Measurements from ENCODE around the gene DDX1. TPM values are rescaled to one million over a fixed set of nuclear protein-coding genes. Genes with fewer than 3 reads are reported as not detected.
"Not testable (repeated sequence)": the region's sequence is repeated elsewhere in the genome, so short reads cannot be mapped to it uniquely, and the experiment has no call there.

The DDX1 gene
- total RNA-seq, 1 donor from 2014 or later, result 90.9 TPM

GRCh38 chr2:15672961-15673918, 81.6 kb downstream of the DDX1 start:
- no peak for DNase-seq (ENCODE audit: low spot score)

DNA sequence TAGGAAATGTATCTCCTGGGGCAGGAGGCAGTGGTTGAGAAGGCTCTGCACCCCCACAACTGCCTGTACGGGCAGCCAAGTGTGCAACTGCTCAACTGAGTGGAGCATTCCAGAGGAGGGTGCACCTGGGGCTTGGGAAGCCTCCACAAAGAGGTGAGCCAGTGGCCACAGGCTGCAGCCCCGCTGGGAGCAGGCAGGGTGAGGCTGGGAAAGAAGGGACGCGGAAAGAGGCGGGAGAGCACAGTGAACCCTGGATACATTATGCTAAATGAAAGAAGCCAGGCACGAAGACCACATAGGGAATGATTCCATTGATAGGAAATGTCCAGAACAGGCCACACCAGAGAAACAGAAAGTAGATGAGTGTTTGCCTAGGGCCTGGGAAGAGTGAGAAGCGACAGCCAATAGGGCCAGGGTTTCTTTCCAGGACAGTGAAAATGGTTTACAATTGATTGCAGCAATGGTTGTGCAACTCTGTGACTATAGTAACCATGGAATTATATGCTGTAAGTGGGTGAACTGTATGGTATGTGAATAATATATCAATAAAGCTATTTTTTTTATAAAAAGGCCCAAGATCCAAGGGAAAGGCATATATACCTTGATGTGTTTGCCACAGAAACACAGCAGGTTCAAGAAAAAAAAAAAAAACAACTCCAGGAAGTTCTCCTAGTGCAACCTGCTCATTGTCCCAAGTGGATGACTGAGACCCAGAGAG, 82.4 kb downstream of the DDX1 start:
- no peak for DNase-seq (ENCODE audit: low spot score)

- no peak for DNase-seq (ENCODE audit: low spot score)
Measured at GRCh38 chr2:15674637-15675455, 83.2 kb downstream of the DDX1 start.

DNA sequence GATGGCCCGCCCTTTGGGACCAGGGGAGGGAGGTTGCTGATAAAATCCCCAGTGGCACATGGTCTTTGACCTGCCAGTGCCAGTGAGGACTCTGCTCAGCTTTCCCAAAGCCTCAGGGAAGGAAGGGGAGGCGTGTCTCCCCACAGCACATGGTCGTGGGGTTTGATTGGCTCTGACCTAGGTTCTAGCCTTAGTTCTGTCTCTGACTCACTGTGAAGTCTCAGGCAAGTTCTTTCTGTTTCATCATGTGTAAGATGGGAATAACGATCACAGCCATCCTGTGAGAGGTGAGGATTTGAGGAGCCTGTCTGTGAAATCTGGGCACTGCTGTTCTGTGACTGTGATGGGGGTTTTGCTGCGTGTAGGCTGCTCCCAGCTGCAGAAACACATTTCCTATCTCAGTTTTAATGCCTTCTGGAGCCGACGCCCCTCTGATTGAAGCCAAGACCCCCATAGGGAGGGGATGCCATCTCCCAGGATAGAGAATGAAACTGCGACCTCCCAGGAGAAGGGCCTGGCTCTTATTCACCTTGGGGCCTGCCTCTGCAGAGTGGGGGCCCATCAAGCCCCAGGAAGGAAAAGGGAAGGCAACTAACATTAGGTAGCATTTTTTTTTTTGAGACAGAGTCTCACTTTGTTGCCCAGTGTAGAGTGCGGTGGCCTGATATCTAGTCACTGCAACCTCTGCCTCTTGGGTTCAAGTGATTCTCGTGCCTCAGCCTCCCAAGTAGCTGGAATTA, 84.0 kb downstream of the DDX1 start:
- no peak for DNase-seq (ENCODE audit: low spot score)

DNA sequence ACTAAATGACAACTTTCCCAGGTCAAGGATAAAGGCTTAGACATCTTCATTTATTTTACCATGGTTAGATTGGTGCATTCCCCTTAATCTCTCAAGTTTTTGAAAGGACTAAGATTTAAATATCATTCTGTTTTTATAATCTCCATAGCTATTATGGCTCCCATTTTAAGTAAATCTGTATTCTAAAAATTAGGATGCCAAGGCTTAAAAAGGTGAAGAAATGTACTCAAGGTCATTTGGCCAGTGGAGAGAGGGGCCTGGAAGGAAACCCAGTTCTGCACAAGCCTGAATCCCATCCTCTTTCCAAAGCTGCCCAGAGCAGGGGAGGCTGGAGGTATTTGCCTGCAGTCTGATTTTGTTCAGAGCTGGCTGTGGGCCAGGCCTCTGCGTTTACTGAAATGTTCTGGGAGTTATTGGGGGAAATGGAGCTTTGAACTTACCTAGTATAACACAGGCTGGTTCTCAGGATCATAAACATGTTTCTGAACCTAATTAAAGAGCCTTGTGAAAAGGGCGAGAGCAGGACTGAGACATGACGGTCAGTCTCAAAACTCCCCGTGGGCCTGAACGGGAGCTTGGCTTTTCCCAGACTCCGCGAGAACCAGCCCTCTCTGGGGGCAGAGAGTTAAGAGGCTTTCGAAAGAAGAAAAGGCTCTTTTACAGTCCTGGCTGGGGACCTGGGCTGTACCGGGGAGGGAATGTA, 85.6 kb downstream of the DDX1 start:
- DNase-seq (ENCODE audit: low spot score), result no peak

DNA sequence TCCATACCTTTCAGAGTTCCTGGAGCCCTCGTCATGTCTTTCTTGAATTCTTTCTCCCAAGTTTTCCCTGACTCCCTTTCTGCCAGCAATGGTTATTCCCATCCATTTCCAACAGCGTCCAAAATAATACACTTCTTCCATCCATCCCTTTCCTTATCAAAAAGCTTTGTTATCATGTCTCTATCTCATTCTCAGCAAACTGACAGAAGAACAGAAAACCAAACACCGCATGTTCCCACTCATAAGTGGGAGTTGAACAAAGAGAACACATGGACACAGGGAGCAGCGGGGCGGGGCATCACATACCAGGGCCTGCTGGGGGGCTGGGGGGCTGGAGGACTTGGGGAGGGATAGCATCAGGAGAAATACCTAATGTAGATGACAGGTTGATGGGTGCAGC, 86.7 kb downstream of the DDX1 start:
- DNase-seq (ENCODE audit: low spot score), result no peak

DNA sequence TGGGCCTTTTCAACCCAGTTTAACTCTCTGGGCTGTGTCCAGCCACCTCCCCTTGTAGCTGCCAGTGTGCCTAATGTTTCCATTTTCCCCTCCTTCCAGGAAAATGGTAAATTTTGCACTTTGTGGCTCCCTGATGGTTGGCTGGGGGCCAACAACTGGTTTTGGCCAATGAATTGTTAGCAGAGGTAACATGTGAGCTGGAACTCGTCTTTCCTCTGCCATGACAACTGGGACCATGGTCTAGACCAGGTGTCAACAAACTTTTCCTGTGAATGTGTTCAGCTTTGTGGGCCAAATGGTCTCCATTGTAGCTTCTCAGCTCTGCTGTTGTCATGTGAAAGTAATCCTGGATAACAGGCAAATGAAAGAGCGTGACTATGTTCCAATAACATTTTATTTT, 87.2 kb downstream of the DDX1 start:
- no peak for DNase-seq (ENCODE audit: low spot score)

DNA sequence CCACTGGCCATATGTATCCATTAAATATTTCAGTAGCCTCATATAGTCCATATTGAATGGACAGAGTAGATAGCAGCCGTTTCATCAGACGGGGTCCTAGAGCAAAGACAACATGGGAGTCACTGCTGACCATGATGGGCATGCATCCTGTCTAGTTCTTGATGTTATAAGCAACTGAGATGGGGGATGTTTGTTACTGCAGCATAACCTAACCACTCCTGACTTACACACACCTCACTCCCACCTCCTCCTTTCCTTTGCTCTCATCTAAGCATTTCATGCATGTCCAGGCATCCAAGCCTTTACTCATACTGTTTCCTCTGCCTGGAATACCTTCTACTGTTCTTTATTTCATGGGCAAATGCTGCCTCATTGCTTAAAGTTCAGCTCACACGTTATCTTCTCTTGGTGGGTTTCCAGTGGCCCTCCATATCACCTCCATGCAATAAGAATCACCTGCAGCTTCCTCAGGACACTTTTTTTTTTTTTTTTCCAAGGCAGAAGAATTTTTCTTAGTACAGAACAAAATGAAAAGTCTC, 87.8 kb downstream of the DDX1 start:
- DNase-seq (ENCODE audit: low spot score), result no peak

GRCh38 chr2:15680132-15680531, 88.5 kb downstream of the DDX1 start:
- DNase-seq (ENCODE audit: low spot score), result not testable (repeated sequence)

Other genes starting within 250 kb of the DDX1 start
- gene NBAS, start 30.5 kb upstream of the DDX1 start, total RNA-seq, result 29.7 TPM

Data from mesenteric fat pad (tissue), 1 donor.